HS-5 (cell line): ENCODE data around the gene HS6ST1.

ENCODE experiments used
- DNase-seq: peaks from one replicate; pipeline ENCODE4 v3.0.0-alpha.2; 2012; ENCODE audit warnings: low read depth

Gene HS6ST1

DNA sequence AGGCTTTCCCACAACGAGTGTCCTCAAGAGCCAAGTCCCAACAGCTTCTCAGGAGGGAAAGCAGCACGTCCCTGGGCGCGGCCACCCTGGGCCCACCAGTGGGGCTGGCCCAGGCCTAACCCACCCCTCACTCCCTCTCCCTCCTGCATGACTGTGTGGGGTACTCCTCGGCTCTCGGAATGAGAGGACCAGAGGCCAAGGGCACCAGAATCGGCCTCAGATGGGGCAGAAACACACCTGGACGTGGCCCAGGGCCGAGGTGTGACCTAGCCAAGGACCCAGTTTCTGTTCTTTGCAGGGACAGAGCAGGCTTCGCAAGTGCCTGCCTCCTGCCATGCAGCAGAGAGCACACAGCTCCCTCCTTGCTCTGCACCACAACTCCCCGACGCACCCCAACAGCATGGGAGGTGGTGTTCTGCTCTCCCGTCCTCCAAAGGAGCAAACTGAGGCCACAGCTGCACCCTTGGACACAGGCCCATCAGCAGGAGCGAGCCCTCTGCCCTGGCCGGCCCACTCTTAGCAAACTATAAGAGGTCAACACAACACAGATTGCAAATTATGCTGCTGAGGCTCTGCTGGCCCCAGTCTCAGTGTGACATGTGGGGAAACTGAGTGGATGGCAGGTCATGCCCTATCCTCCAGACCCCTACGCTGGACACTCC is 19.7 kb downstream of the HS6ST1 start:
- no peak for DNase-seq

DNA sequence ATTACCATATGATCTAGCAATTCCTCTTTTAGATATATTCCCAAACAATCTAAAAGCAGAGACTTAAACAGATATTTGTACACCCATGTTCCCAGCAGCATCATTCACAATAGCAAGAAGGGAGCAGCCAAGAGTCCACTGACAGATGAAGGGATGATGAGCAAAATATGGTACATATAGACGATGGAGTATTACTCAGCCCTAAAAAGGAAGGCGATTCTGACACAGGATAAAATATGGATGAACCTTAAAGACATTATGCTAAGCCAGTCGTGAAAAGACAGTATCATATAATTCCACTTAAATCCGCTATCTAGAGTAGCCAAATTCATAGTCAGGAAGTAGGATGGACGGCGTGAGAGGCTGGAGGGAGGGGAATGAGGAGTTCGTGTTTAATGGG is 20.4 kb downstream of the HS6ST1 start:
- no peak for DNase-seq

DNA sequence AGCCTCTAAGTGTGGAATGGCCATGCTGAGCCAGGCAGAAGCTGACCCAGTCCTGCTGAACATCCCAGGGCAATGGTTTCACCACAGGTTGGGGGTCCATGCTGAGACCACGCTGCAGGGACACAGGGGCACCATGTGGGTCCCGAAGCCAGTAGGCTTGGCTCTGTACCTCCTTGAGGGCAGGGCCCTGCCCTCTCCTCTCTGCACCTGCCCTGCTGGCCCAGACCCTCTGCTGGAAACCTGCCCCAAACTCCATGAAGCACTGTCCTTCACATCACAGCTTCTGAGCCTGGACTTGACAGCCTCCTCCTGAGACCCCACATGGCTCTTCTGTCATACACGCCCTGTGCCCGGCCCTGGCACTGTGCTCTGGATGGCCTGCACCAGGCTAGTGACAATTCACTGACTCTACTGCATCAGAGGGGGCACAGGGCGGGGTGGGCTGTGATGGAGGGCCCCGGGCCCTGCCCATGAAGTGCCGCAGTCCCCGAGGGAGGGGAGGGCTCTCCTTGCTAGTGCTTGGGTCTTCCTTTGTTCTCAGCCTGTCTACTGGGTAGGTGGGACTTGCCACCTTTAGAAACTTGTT is 24.7 kb downstream of the HS6ST1 start:
- DNase-seq, result no peak

- DNase-seq, result no peak
Measured at GRCh38 chr2:128293426-128293755, 25.3 kb downstream of the HS6ST1 start.

DNA sequence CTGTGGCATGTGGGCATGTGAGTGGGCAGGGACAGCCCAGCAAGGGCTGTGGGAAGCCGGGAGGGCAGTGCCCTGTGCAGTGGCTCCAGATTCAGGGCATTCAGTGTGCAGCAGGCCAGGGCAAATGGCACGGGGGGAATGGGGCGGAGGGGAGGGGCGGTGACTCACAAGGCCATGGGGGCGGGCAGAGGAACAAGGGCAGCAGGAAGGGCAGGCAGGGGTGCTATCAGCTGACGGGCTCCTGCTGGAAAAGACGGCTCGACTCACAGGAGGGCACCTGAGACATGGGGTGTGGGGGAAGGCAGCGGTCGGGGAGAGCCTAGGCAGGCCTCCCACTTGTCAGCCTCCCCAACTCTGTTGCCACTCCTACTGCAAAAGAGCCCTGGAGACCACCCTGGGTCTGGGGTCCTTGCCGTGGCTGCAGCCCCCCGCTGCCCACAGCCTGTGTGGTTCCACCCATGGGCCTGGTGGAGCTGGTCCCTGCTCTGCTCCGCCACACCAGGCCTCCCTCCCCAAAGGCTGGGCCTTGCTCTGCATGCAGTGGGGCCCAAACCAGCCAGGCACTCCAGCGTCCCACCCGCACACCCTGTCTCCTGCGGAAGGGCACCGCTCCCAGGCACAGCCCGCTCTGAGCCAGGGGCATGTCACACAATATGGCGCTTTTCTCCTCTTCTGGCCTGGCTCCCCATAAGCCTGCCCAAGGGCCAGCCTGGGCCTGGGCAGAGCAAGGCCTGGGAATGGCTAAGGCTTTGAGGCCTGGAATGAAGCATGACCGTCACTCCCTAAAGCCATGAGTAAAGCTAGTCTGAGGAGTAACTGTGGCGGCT is 25.9 kb downstream of the HS6ST1 start:
- DNase-seq, result no peak

DNA sequence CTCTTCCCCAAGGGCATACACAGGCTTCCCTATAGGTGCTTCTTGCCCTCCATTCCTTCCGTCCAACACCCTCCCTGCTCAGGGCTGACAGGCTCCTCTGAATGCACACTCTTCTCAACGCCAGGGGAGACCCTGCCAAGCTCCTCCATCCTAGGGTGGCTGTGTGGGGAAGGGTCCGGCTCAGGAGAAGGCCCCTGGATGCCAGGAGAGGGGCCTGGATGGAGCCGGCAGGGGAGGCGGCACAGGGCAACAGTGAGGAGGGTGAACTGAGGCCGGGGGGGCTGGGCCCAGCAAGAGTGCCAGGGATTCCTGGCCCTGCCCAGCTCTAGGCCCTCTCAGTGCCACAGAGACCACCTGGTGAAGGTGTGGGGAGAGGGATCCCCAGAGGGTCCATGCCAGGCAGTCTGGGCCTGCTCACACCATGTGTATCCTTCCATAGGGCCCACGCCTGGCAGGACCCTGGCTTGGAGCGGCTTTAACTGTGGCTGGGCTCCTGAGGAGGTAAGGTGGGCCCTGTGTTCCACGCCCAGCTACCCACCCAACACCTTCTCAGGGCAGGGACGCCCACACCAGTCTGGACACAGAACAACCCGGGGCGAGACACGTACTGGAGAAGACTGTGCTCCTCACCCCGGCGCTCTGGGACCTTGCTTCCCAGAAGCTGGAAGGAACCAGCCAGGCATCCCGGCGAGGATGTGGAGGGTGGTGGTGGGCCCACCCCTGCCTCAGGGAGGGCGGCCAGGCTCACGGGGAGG is 26.6 kb downstream of the HS6ST1 start:
- DNase-seq, result no peak

DNA sequence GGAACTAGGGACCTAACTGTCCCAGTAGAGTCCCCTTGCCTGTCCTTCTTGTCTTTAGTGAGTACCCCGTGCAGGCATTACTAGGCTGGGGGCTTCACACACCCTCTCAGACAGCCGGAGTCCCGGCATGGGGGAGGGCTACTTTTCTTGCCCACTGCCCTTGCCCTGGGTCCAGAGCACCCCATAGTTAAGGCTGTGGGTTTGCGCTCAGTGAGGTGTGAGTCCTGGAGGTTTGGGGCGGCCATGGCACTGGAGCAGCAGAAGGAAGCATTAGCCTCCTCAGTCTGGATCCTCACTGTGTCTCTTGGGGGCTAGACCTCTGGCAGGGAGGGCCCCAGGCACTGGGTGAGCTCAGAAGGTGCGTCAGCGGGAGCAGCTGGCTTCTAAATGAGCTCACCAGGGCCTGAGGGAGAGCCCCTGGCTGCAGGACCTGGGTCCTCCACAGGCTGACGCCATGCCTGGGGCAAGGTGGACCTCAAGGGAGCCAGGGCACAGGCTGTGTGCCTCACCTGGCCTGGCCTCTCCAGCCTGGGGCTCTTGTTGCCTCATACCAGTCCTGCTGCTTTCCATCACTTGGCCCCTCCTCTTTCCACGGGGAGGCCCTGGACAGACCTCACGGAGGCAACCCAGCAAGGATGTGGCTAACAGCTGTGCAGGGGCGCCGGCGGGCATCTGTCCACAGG is 27.4 kb downstream of the HS6ST1 start:
- DNase-seq, result no peak

GRCh38 chr2:128290356-128290755 is 28.3 kb downstream of the HS6ST1 start:
- no peak for DNase-seq

- DNase-seq, result no peak
Measured at GRCh38 chr2:128289439-128289838, 29.2 kb downstream of the HS6ST1 start.

- DNase-seq, result no peak
Measured at GRCh38 chr2:128288781-128289180, 29.9 kb downstream of the HS6ST1 start.

DNA sequence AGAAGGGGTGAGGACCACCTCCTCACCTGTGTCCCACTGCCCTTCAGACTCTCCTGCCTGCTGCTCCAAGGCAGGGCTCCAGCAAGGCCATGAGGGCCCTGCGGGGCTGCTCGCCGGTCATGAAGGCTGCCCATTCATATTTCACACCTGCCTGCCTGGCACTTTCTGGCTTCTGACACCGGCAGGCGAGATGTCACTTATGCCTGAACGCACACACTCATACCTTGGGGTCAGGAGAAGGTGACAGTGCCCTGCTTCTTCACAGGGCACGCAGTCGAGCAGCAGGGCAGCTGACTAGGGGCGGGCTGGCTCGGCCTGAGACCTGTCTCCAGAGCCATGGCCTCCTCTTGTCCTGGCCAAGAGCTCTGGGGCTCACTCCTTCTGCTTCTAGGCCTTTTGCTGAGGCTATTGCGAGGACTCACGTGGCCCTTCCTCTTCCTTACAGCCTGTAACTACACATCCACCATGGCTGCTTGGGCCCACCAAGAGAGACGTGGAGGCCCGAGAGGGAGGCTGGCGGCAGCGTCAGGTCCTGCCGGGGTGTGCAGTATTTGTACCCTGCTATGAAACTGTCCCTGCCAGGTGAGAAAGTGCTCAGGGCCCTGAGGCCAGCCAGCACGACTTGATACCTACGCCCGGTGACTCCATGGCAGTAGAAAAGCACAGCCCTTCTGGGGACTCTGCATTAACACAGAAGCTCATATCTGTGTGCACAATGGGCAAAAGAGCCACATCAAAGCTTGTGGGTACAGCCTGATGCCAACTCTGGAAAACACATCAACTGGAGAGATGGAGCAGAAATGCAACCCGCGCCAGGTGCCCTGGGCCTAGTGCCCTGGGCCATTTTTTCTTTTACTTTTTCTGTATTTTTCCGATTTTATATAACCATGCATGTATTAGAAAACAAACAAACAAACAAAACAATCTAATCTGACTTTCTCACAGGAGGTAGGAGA is 30.6 kb downstream of the HS6ST1 start:
- no peak for DNase-seq

DNA sequence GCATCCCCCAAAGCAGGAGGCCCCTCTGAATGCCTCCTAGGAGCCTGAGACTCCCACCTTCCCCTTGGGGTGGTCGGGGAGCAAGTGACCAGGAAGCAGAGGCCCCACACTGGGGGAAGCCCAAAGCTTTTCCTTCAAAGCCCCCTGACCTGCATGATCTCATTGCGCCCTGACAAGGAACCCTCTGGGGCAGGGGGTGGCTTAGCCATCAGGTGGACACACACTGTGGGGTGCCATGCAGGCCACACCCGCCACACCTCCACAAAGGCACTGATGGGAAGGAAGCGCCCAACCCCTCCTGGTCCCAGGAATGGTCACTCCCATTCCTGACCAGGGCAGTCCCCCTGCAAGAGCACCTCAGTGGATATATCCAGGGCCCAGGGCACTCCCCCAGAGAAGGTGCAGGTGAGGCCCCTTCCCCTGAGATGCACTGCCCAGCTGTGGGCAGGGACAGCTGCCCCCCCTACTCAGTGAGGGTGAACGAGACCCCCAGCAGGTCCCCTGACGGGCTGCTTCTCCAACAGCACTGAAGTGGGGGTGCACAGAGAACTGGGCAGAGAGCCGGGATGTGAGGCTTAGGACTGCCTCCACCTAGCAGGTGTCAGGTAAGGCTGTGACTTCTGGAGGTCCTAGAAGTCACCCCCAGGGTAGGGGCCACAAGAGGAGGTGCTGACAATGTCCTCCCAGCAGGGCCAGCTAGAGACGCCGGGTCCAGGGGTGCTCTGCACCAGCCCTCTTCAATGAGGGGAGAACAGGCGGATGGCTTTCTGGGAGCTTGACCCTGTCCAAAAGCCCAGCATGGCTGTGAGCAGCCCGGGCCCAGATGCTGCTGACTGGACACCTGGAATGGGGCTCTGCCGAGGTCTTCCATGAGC is 31.5 kb downstream of the HS6ST1 start:
- DNase-seq, result no peak

GRCh38 chr2:128286011-128286721 is 32.5 kb downstream of the HS6ST1 start:
- DNase-seq, result no peak

DNA sequence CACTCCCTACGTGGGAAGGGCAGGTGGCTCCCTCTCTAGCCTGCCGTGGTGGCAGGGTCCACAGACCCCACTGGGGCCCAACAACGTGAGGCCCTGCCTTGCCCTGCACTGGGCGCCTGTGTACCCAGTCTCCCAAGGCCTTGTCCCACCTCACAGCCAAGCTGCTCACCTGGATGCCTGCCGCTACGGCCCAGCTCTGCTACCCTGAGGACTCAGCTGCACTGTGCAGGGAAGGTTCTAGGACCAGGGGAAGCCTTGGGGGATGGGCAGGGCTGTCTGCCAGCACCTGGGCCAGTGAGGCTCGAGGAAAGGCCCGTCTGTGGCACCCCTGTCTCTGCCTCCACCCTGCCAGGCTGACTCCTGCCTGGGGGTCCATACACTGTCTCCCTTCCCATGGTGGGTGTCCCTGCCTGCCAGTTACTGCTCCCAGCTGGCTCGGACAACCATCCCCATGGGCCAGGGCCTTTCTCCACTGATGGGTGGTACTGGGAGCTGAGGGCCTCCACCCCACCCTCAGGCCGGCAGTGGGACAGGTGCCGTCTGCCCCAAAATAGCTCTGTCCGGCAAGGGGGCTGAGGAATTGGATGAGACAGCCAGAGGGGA is 33.2 kb downstream of the HS6ST1 start:
- DNase-seq, result no peak

- DNase-seq, result no peak
Measured at GRCh38 chr2:128284841-128285240, 33.8 kb downstream of the HS6ST1 start.

GRCh38 chr2:128284037-128284441 is 34.6 kb downstream of the HS6ST1 start:
- DNase-seq, result no peak

DNA sequence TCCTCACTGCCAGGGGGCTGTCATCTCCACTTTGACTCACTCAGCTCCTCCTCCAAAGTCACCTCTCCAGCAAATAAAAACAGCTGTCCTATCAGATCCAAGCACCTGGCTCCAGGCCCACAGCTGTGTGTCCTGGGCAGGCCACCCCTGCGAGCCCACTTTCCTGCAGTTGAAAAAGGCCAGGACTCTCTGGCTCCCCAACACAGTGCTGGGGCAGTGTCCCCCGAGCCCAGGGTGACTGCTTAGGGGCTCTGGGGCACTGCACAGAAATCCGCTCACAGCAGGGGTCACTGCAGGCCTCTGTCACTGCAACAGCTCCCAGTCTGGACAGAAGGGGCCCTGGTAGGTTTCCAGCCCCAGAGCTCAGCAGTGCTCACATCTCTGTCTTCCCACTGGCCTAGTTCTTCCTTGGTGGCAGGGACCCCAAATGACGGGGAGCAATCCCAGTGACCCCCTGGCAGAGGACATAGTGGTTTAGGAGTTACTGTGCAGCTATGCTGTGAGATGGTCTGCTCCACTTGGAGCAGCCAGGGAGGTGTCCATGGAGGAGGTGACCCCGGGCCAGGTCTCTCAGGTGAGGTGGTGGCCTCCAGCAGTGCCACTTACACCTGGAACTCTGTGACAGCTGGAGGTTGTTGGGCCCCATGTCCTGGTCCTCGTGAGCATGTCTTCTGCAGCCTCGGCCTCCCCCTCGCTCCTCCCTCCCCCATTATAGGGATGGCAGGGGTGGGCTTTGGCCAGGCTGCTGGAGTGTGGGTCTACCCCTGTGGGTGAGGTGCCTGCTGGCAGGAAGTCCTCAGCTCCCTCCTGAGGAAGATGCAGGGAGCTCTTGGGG is 35.5 kb downstream of the HS6ST1 start:
- no peak for DNase-seq
